PC-9 (cell line): Measurements from ENCODE around the gene YIPF6.

Experiments used
- CTCF ChIP-seq: fragments of 200-600 bp; sonication (generic); conservative IDR thresholded peaks from 2 replicates; pipeline ENCODE4 v1.6.1; 2017; ENCODE audit warnings: mixed run types, antibody characterized with exemption, mild to moderate bottlenecking, moderate library complexity
- EZH2 ChIP-seq: fragments of 200-600 bp; sonication (generic); IDR thresholded peaks from 2 replicates; pipeline ENCODE4 v1.8.0; 2017; ENCODE audit warnings: antibody characterized with exemption, low read depth

GRCh38 chrX:68508799-68509198 lies 9.9 kb downstream of the YIPF6 start:
- TF ChIP-seq CTCF: no peak
- no peak for TF ChIP-seq EZH2
